GM12864 (cell line): ENCODE results near the gene CIAO2B.
A peak's percentile ranks its signal among the peaks of the same experiment; 100 is the strongest.
"Not testable (repeated sequence)": the region's sequence is repeated elsewhere in the genome, so short reads cannot be mapped to it uniquely, and the experiment has no call there.

Experiments used
- DNase-seq: peaks from one replicate; pipeline ENCODE4 v3.0.0-alpha.2; 2011; ENCODE audit warnings: low read depth
- H3K4me3 ChIP-seq: 2 replicates; pipeline ENCODE4 v1.5.1; 2011; ENCODE audit warnings: mild to moderate bottlenecking, low read depth, low read length, control low read depth
- TF ChIP-seq, protein P1 (sequence below): IDR thresholded peaks from 2 replicates; pipeline ENCODE4 v1.5.1; 2011; ENCODE audit warnings: low read depth, mild to moderate bottlenecking, moderate library complexity, low read length, control low read depth, inconsistent platforms; ENCODE audit errors: missing control alignments

CIAO2B gene

GRCh38 chr16:66948134-66948836 is 14.1 kb upstream of the CIAO2B start:
- TF ChIP-seq, protein P1, sequence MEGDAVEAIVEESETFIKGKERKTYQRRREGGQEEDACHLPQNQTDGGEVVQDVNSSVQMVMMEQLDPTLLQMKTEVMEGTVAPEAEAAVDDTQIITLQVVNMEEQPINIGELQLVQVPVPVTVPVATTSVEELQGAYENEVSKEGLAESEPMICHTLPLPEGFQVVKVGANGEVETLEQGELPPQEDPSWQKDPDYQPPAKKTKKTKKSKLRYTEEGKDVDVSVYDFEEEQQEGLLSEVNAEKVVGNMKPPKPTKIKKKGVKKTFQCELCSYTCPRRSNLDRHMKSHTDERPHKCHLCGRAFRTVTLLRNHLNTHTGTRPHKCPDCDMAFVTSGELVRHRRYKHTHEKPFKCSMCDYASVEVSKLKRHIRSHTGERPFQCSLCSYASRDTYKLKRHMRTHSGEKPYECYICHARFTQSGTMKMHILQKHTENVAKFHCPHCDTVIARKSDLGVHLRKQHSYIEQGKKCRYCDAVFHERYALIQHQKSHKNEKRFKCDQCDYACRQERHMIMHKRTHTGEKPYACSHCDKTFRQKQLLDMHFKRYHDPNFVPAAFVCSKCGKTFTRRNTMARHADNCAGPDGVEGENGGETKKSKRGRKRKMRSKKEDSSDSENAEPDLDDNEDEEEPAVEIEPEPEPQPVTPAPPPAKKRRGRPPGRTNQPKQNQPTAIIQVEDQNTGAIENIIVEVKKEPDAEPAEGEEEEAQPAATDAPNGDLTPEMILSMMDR: no peak
- H3K4me3 ChIP-seq: peak overlapping the region; percentile 58
- no peak for DNase-seq

DNA sequence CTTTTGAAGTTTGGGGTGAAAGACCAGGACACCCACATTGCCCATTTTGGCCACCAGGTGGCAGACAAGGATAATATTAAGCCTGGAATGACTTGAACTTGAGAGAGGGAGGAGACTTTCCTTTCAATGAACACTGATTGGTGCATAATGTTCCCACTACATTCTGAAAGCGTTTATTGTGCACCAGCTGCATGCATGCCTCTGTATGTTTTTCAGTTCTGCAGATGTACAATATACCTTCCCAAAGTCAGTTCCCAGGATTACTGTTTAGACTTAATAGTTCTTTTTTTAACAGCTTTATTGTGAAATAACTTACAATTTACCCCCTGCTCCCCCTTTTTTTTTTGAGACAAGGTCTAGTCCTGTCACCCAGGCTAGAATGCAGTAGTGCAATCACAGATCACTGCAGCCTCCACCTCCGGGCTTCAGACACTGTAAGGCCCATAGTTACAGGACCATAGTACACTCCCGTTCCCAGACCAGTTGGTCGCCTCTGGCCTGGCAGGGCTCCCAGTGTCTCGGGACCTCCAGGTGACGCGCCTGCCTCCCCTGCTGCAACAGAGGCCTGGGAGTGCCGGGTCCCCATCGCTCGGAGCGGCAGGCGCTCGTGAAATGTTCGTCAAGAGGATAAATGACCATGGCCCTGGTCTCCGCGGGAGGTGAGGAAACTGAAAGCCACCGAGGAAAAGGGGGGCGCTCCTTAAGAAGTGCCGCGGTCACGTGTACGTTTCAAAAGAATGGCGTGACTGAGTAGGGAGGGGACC is 13.3 kb upstream of the CIAO2B start:
- H3K4me3 ChIP-seq: peak overlapping the region; percentile 58
- peak; percentile 75 for DNase-seq
- TF ChIP-seq, protein P1: peak; percentile 79

- TF ChIP-seq, protein P1: no peak
- DNase-seq: no peak
- no peak overlapping the region for H3K4me3 ChIP-seq
These were observed 12.7 kb upstream of the CIAO2B start for GRCh38 chr16:66946974-66947301.

- TF ChIP-seq, protein P1: no peak
- DNase-seq: no peak
- H3K4me3 ChIP-seq: no peak overlapping the region
These were observed 12.3 kb upstream of the CIAO2B start for GRCh38 chr16:66946541-66946940.

DNA sequence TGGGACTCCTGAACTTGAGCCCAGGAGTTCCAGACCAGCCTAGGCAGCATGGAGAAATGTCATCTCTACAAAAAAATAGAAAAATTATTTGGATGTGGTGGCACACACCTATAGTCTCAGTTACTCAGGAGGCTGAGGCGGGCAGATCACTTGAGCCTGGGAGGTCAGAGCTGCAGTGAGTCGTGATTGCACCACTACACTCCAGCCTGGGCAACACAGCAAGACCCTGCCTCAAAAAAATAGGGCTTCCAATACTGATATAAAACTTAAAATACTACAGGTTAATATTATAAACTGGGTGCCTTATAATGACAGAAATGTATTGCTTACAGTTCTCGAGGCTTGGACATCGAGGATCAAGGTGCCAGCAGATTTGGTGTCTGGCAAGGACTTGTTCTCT is 11.7 kb upstream of the CIAO2B start:
- TF ChIP-seq, protein P1: no peak
- no peak for DNase-seq
- no peak overlapping the region for H3K4me3 ChIP-seq

DNA sequence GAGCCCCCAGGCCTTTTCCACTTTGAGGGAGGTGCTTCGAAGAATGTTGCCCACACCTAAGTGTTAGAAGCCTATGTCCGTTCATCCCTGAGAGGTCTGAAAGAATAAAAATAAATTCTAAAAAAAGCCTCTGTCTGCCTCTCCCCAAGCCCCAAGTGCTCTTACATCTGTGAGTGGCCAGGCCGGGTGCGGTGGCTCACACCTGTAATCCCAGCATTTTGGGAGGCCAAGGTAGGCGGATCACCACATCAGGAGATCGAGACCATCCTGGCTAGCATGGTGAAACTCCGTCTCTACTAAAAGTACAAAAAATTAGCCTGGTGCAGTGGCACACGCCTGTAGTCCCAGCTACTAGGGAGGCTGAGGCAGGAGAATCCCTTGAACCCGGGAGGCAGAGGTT is 10.8 kb upstream of the CIAO2B start:
- H3K4me3 ChIP-seq, DNase-seq: not testable (repeated sequence)

DNA sequence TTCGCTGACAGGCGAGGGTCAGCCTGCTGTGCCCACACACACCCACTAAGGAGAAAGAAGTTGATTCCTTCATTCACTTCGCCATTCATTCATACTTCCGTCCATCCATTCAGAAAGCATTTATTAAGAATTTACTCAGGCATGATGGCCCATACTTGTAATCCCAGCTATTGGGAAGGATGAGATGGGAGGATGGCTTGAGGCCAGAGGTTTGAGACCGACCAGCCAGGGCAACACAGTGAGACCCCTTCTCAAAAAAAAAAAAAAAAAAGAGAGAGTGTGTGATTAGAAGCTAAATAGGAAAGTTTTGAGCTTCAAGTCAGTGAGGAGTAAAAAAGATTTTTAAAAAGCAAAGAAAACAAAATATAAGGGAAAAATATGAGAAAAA is 9.8 kb upstream of the CIAO2B start:
- H3K4me3 ChIP-seq: no peak overlapping the region
- TF ChIP-seq, protein P1: no peak
- DNase-seq: no peak
